ENCODE data around the gene MYL12B. TPM values are rescaled to one million over a fixed set of nuclear protein-coding genes. Genes with fewer than 3 reads are reported as not detected.
"Not testable (repeated sequence)": the region's sequence is repeated elsewhere in the genome, so short reads cannot be mapped to it uniquely, and the experiment has no call there.

MYL12B gene
- total RNA-seq, result 284 and 330 TPM in 2 replicates
- polyA plus RNA-seq (2012), result 624 TPM

DNA sequence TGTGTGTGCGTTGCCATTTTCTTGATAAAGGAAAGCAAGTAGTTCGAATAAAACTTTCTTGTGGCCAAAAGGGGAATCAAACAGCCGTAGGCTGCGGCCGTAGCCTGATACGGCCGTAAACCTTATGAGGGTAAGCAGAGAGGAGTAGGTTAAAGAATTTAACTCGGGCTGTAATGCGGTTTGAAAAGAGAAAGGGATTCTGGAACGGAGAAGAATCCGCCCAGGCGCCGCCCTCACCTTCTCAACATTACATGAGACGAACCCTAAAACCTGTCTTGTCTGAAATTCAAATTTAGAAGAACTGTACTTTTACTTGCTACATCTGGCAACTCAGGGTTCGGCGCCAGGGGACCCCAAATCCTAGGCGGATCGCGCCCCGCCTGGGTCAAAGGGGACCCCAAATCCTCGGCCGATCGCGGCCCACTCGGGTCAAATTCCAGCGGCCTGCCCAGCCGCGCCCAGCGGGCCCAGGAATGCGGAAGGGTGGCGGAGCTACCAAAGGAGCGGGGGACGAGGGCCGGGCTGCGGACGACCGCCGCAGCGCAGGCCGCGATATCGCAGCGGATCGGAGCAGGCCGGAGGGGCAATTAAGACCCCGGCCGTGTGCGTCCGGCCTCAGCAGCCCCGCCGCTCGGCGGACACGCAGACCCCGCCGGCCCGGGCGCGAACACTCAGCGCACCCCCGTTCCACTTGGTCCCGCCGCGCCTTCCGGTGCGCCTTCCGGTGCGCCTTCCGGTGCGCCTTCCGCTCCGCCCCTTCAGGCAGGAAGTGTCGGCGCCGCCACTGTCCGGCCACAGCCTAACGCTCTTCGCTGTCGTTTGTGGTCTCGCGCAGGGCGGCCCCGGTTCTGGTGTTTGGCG, at the start of gene MYL12B:
Gene MYL12B (plus strand): TSS at position 761 of the 861 bp plus-strand sequence. CDS start 10,766 bp downstream, outside the sequence.
- peak; percentile 89 for DNase-seq (ENCODE audit: low read depth)

DNA sequence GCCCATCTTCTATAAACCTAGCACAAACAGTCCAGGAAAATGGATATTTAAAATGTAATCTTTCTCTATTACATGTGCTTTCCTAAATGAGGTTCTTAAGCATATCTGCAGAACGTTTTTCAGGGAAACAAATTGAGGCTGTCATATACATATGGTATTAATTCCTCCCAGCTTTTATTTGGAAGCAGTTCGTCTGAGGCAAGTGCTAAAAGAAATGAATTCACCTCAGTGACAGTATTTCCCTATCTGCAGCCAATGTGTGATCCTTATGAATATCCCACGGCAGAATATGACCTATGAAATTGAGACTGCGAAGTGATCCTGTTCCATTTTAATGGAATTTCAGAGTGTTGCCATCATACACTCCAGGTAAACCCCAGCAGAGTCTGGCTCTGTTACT, 49.3 kb upstream of the MYL12B start:
- DNase-seq (ENCODE audit: low read depth), result no peak

DNA sequence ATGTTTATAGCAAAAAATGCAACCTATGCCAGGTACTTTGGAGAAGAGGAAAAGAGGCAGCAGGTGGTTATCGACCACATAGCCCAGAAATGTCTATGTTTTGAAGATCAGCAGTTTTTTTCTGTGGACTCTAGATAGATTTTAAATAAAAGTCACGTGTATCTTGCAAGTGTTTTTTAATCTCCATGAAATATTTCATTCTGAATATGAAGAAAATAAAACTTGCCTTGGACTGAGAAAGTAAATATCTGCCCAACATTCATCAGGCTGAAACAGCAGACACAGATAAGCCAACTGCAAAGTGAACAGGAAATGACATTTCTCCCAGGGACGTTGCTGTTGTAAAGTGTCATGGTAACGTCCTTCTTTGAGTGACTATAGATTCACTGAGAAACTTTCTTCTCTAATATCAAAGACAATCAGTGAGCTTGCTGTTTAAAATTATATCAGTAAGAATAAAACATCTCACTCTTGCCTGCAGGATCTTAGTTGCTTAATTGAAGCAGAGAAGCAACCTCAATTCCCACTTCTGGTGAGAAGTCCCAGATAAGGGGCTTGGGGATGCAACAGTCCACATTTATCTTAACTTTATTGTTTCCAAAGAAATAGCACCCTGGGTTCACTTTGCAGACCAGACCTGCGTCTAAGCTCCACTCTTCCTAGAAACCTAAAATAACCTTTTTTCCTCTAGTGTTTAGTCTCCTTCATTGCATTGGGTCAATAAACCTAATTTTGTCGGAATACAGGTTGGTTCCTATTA, 48.5 kb upstream of the MYL12B start:
- DNase-seq (ENCODE audit: low read depth), result no peak

DNA sequence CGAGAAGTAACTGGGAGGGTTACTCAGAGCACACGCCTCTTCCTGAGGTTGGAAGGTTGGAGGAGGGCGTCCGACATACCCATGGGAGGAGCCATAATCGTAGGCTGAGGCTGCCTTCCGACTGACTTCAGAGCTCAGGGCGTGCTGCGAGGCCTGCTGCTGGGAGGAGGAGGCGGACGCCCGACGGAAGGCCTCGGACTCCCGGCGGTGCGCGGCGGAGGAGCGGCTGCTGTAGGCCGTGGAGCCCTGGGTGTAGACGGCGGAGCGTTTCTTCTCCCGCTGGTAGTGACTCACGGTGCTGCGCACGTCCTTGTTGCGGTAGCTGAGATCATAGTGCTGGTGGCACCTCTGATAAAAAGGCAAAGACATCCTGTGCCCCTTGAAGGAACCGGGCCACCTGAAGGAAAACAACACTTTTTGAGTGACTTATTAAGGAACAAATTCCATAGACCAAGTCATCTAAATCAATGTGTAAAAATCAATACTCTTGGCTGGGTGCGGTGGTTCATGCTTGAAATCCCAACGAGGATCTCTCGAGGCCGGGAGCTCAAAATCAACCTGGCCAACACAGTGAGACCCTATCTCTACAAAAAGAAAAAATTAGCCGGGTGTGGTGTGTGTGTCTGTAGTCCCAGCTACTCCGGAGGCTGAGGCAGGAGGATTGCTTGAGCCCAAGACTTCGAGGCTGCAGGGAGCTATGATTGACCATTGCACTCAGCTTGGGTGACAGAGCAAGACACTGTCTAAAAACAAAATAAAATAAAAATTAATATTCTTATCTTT, 46.9 kb upstream of the MYL12B start:
- DNase-seq (ENCODE audit: low read depth), result no peak

DNA sequence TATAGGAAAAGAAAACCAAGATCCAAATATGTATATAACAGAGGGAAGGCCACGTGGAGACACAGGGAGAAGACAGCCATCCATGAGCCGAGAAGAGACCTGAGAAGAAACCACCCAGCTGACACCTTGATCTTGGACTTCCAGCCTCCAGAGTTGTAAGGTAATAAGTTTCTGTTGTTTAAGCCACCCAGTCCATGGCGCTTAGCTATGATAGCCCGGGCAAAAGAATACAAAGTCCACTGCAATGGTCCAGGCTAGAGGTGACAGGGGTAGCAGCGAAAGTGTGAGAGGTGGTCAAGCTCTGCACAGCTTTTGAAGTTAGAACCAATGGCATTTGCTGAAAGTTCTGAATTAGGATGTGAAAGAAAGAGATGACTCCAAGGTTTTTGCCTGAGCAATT, 44.9 kb upstream of the MYL12B start:
- no peak for DNase-seq (ENCODE audit: low read depth)

DNA sequence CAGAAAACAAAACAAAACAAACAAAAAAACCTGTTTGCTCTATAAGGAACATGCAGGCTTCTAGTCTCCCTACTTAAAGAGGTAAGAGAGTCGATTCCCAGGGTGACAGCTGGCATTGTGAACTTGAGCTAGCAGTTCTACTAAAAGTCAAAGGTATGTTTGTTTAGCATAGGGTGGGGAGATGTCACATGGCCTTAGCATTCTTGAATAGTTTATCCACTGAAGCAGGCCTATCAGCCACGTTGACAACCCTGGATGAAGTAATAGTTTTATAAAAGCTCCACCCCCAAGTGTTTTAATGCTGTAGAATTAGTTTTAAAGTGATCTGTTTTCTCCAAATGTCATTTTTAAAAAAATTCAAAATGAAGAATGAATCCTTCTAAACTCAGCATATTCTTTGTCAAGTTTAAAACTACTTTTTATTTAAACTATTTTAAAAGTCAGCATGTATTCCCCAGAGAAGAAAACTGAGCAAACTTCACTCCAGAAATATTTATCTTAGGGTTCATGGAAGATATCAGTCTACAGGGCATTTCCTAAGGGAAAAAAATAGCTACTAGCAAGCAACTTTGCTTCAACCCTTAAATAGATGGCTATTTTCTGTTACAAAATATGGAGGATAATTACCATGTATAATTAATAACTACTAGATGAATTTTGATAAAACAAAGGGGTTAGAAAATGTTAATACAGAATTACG, 43.8 kb upstream of the MYL12B start:
- DNase-seq (ENCODE audit: low read depth), result peak; percentile 33

DNA sequence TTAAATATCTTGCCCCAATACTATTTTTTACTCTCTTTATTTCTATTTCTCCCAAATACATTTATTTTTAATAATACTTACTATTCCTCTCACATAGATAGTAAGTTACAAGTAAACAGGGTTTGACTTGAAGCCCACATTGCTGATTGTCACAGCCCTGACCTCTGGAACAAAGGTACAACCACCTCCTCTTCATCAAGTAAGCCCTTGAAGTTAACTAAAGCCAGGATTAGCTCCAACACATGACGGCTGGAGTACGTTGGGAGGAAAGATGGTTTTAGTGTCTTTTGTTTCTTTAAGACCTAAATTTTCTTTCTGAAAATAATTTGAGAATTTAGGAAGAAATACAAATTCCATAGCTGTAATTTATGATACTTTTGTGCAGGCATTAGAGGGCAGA, 43.1 kb upstream of the MYL12B start:
- DNase-seq (ENCODE audit: low read depth), result no peak

DNA sequence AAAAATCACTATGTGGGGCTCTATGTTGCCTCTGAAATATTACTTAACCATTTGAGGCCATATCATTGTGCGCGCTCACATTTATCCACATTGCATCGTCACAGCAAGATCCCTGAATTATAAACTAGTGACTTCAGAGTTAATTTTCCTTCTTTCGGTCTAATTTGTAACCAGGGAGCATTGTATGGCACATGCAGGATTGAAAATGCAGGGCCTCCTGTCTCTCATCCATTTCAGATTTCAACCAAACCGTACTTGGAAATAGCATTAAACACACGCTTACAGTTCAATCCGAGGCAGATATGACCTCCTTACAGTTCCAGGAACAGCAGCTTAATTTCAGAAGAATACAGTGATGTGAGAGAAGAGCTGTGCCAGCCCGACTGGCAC, 42.7 kb upstream of the MYL12B start:
- DNase-seq (ENCODE audit: low read depth), result no peak

DNA sequence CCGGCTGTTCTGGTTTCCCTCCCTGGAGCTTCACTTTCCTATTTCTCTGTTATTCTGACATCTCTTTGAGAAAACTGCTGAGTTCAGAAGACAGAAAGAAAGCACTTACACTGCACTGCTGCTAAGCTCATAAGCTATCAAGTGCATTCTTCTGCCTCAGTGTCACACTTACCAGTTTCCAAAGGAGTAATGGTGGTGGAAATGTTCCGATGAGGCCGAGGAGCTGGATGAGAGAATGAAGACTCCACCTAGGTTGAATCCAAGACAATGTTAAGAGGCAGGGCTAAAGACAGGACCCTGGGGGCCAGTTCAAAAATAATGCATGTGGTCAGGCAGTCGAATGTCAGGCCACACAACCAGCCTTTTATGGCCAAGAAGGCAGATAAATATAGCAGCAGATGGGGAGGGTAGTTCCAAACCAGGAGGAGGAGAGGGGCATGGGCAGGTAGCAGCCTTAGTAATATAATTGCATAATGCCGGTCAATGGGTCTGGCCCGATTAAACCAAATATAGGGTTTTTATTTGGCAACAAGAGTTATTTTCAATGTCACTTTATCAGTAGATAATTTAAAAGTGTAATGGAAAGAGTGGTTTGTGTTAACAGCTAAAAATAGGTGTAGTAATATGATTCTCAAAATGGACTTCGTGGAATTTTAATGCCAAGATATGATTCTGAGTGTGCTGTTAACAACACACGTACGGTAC, 42.1 kb upstream of the MYL12B start, which contains the start of gene MYOM1:
Gene MYOM1 (minus strand): TSS at position 338 of the 705 bp plus-strand sequence. CDS start 4,745 bp downstream, outside the sequence.
- DNase-seq (ENCODE audit: low read depth), result peak; percentile 75

DNA sequence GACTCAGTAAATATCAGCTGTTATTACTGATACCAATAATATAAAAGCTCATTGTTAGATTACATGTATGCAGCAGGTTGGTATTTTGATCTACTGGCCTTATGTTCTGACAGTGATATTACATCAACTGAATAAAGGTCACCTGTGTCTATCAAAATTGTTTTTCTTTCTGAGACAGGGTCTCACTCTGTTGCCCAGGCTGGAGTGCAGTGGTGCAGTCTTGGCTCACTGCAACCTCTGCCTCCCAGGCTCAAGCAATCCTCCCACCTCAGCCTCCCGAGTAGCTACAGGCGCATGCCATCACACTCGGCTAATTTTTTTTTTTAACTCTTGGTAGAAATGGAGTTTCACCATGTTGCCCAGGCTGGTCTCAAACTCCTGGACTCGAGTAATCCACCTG, 41.1 kb upstream of the MYL12B start:
- DNase-seq (ENCODE audit: low read depth), result not testable (repeated sequence)

DNA sequence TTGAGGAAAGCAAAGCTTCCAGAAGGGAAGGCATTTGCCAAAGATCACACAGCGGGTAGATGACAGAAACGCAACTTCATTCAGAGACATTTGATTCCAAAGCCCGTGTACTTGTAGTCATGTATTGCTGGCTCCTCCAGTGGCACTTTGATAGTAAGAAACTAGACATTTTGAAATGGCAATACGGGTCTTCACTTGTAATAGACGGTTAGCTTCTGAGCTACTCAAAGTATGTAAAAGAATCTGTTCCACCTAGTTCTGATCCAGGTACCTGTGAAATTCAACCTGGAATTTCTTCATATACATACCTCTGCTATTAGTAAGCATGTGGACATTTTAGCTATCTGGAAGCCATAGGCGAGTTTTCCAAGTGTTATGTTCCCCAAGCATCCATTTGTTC, 40.4 kb upstream of the MYL12B start:
- DNase-seq (ENCODE audit: low read depth), result no peak

DNA sequence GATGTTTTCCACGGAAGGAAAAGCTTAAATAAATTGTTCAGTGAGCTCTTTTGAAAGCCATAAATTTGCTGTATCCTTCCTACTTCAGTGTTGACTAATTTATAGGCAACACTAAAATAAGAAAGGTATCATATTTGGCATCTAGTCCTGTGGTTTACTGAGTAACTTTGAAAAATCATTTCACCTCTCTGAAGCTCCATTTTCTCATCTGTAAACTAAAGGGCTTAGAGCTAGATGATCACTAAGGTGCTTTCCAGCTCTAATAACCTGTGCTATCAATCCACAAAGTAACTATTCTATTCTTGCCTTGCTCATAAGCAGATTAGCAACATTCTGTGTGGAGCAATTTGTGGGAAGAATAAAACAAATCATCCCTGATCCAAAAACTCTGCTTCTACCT, 38.6 kb upstream of the MYL12B start:
- DNase-seq (ENCODE audit: low read depth), result no peak

DNA sequence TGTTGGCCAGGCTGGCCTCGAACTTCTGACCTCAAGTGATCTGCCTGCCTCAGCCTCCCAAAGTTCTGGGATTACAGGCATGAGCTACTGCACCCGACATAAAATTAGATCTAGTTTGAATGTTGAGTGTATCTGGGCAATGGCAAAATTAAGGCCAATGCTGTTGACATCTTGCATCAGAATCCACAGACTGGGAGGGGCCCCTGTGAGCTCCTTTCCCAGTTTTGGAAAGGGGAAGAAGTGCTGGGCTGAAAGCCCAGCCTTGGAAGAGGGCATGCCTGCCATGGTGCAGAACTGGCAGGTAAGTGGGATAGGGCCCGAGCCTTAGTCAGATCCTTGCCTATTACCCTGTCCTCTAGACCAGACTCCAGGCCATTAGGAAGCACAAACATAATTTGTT, 37.7 kb upstream of the MYL12B start:
- no peak for DNase-seq (ENCODE audit: low read depth)

DNA sequence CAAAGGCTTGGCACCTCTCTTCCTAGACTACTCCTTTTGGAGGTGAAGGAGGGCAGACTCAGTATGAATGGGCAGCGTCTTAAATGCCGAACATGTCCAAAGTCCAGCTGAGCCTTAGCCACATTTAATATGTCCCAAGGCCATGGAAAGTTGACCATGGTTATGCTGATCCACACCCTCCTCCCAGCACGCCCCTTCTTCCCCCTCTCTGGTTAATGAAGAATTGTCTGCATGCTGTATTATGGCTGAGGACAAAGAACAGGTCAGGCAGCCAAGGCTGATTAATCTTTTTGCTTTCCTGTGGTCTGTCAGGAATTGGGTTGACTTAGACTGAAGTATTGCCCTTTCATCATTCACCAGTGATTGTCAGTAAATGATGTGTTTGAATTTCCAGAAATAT, 36.3 kb upstream of the MYL12B start:
- DNase-seq (ENCODE audit: low read depth), result no peak

DNA sequence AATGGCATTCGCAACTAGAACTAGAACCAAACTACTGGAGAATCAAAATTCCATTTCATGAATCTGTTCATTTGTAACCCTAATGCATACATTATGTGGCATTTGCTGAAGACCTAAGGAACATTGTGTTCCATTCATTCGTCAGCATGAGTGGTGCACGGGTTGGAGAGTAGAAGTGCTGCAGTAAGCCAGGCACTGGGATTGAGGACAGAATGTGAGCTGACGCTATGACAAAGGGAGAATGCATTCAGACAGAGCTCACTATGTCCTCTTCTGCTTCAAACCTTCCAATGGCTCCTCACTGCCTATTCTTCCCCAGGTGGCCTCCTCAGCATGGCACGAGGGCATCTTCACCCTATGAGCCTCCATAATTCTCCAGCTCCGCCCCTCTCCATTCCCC, 35.9 kb upstream of the MYL12B start:
- DNase-seq (ENCODE audit: low read depth), result no peak

DNA sequence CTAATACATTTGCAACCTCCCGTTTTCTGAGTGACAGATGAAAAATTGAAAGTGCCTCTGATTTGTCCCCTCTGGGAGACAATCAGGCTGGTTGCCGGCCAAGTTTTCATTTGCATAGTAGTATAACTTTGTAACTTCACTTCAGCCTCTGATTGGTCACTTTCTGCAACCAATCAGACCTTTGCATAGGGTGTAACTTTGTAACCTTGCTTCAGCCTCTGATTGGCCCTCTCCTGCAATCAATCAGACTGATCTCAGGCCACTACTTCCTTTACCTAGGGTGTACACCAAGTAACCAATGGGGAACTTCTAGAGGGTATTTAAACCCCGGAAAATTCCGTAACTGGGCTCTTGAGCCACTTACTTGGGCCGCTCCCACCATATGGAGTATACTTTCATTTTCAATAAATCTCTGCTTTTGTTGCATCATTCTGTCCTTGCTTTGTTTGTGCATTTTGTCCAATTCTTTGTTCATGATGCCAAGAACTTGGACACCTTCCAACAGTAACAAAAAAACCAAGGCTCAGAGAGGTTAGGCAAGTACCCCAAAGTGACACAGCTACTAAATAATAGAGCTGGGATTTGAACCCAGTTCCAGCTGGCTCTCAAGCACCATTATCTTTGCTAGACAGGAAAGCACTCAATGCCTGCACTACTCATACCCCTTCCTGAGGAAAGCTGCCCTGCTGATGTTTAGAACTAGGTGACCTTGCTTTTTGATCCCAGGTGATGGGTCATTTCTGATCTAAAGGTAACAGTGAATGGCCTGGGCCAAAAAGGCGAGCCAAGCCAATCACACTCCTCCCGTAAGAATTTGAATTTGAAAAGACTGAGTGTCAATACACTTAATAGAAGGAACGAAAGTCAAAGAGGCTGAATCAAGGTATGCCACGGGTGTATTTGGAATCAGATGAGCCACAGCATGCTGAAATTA, 31.3 kb upstream of the MYL12B start:
- peak; percentile 3 for DNase-seq (ENCODE audit: low read depth)

DNA sequence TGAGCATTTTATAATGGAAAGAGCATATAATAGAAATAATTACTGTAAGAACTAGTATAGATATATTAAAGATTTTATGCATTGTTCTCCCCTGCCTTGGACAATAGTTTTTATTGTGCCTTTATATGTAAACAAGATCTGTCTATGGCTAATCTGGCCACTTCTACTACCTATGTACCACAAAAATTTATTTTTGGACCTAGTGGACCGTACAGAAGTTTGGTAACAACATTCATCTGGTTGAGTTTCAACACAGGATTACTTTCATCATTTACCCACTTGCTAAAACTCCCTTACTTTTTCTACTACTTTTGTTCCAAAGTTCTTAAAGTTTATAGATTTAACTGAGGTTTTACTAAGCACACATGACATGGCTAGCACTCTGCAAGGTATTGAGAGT, 28.9 kb upstream of the MYL12B start:
- no peak for DNase-seq (ENCODE audit: low read depth)

DNA sequence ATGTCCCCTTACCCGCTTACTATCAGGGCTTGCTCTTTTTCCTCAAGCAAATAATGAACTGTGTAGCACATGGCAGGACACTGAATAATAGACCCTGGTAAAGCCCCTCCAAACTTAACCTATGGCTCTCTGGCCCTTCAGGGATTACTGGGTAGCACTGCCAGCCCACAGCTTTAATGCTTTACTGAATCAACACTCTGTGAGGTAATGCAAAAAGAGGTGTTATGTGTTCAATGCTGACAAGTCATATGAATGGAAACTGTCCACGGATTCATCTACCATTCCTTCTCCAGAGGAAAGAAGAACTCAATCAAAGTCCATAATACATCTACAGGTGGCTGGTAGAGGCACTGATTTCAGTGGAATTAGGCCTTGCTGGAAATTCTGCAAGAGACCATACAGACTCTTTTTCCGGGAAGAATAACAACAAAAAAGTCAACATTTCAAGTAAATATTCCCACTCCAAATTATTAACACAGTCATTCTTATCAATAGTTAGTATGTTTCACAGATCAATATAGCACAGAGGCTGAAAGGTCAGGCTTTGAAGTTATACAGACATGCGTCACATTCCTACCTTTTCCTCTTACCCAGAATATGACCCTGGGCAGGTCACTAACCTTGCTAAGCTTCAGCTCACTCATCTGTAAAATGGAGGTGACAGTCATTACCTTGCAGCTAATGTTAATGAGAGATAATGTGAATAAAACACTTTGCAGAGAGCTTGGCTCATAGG, 28.3 kb upstream of the MYL12B start:
- DNase-seq (ENCODE audit: low read depth), result no peak

All from myocyte (in vitro differentiated cells).